LHCN-M2 (cell line): Measurements from ENCODE around the gene CLASRP. TPM values are rescaled to one million over a fixed set of nuclear protein-coding genes. Genes with fewer than 3 reads are reported as not detected.
A peak's percentile ranks its signal among the peaks of the same experiment; 100 is the strongest.
"Not testable (repeated sequence)": the region's sequence is repeated elsewhere in the genome, so short reads cannot be mapped to it uniquely, and the experiment has no call there.

Source experiments
- DNase-seq: peaks from one replicate; pipeline ENCODE4 v3.0.0-alpha.2; 2012; ENCODE audit warnings: low read depth
- polyA plus RNA-seq: library from polyadenylated mRNA; unstranded; fragments of >200 nt; gene quantifications from one replicate; pipeline ENCODE4 v1.2.1, GENCODE V29; 2012; ENCODE audit warnings: missing spikeins
- total RNA-seq: library from RNA; depleted of rRNA; stranded (reverse); fragments of >200 nt; gene quantifications from 2 replicates; pipeline ENCODE4 v1.2.3, GENCODE V29; 2014; rRNA removed

Gene CLASRP
- total RNA-seq, result 76.0 and 89.8 TPM in 2 replicates
- 27.5 TPM for polyA plus RNA-seq

GRCh38 chr19:45038931-45039893 lies at the start of gene CLASRP:
Gene CLASRP, plus strand, starts transcription at chr19:45039045. Its CDS starts 1,168 bp downstream, at chr19:45040213.
- DNase-seq, result peak; percentile 83

GRCh38 chr19:44990459-44990858 lies 48.4 kb upstream of the CLASRP start:
- DNase-seq, result no peak

GRCh38 chr19:44990966-44991365 lies 47.9 kb upstream of the CLASRP start:
- DNase-seq, result no peak

- no peak for DNase-seq
Observed at GRCh38 chr19:44992336-44993163, 46.3 kb upstream of the CLASRP start.

- no peak for DNase-seq
Observed at GRCh38 chr19:44993526-44993925, 45.3 kb upstream of the CLASRP start.

- no peak for DNase-seq
Observed at GRCh38 chr19:44993926-44994537, 44.8 kb upstream of the CLASRP start.

- no peak for DNase-seq
Observed at GRCh38 chr19:44998025-44998424, 40.8 kb upstream of the CLASRP start.

GRCh38 chr19:44999131-44999925 lies 39.5 kb upstream of the CLASRP start:
- not testable (repeated sequence) for DNase-seq

GRCh38 chr19:45000665-45001064 lies 38.2 kb upstream of the CLASRP start:
- not testable (repeated sequence) for DNase-seq

- DNase-seq, result peak; percentile 83
Observed at GRCh38 chr19:45001087-45001739, 37.6 kb upstream of the CLASRP start, which contains the start of gene RELB. Gene RELB, plus strand, starts transcription at chr19:45001464. Its CDS starts 116 bp downstream, at chr19:45001580.

- DNase-seq, result no peak
Observed at GRCh38 chr19:45003485-45003884, 35.4 kb upstream of the CLASRP start.

GRCh38 chr19:45005787-45006186 lies 33.1 kb upstream of the CLASRP start:
- DNase-seq, result no peak

GRCh38 chr19:45008552-45008951 lies 30.3 kb upstream of the CLASRP start:
- no peak for DNase-seq

- no peak for DNase-seq
Observed at GRCh38 chr19:45009625-45010255, 29.1 kb upstream of the CLASRP start.

- no peak for DNase-seq
Observed at GRCh38 chr19:45010306-45010705, 28.5 kb upstream of the CLASRP start.

GRCh38 chr19:45011959-45012358 lies 26.9 kb upstream of the CLASRP start:
- no peak for DNase-seq

GRCh38 chr19:45016388-45017314 lies 22.2 kb upstream of the CLASRP start:
- DNase-seq, result peak; percentile 80

GRCh38 chr19:45019187-45019586 lies 19.7 kb upstream of the CLASRP start:
- DNase-seq, result no peak

GRCh38 chr19:45020071-45020470 lies 18.8 kb upstream of the CLASRP start:
- DNase-seq, result no peak
